B cell (primary cell): ENCODE results near the gene ACOT11. TPM values are rescaled to one million over a fixed set of nuclear protein-coding genes. Genes with fewer than 3 reads are reported as not detected.

Experiments used
- ATAC-seq: fragments of 200-7000 bp; cut with Tn5 transposase; one replicate; pipeline ENCODE4 v1.10.0; 2021; ENCODE audit warnings: low read depth, mild to moderate bottlenecking, moderate number of reproducible peaks, moderate library complexity
- CTCF ChIA-PET: fragments of 350-600 bp; sonication (Branson Sonifier 250); formaldehyde crosslinking; loops from one replicate; lab custom pipeline; 2021; ENCODE audit warnings: antibody characterized with exemption, inconsistent platforms; lab: Charles Lee
- POLR2A ChIA-PET: fragments of 350-600 bp; sonication (Branson Sonifier 250); formaldehyde crosslinking; loops from one replicate; lab custom pipeline; 2021; ENCODE audit warnings: antibody characterized with exemption; lab: Charles Lee
- DNase-seq: peaks from one replicate; pipeline ENCODE4 v3.0.0; 2013
- H2AFZ ChIP-seq: 2 replicates; pipeline ENCODE4 v1.6.1; 2012; ENCODE audit warnings: mild to moderate bottlenecking, low read depth, low read length; ENCODE audit not compliant: insufficient read depth, poor library complexity, severe bottlenecking
- H3K27ac ChIP-seq, 2 donors: 1 replicate in 1 of 2; 2 replicates in 1 of 2; pipeline ENCODE4 v1.5.1; 2012 to 2013; ENCODE audit warnings: low read length in 2 of 2, mild to moderate bottlenecking in 2 of 2, moderate library complexity in 1 of 2
- H3K27me3 ChIP-seq, 4 experiments: fragments of 200-600 bp in 1 of 4; sonication (generic) in 1 of 4; replicated peaks in 1 of 4; 1 replicate in 2 of 4; 2 replicates in 2 of 4; pipeline versions ENCODE4 v1.6.1 to v1.7.0; 2013 to 2016; ENCODE audit warnings: low read length in 3 of 4, mild to moderate bottlenecking in 2 of 4, mixed read lengths in 1 of 4, moderate library complexity in 1 of 4; ENCODE audit not compliant: insufficient read depth in 4 of 4, control insufficient read depth in 3 of 4; ENCODE audit errors: control extremely low read depth in 1 of 4
- H3K36me3 ChIP-seq, 2 experiments: replicated peaks in 1 of 2; 1 replicate in 1 of 2; 2 replicates in 1 of 2; pipeline versions ENCODE4 v1.6.1 to v1.7.1; 2013; ENCODE audit warnings: low read length in 1 of 2; ENCODE audit not compliant: insufficient read depth in 2 of 2, control insufficient read depth in 1 of 2; ENCODE audit errors: control extremely low read depth in 1 of 2, extremely low read depth in 1 of 2
- H3K4me1 ChIP-seq, 2 donors: fragments of 200-600 bp in 1 of 2; sonication (generic) in 1 of 2; 1 replicate in 1 of 2; 2 replicates in 1 of 2; pipeline versions ENCODE4 v1.5.1 to v1.6.1; 2013 to 2017; ENCODE audit warnings: low read length in 2 of 2; ENCODE audit not compliant: control insufficient read depth in 2 of 2, insufficient read depth in 2 of 2
- H3K4me2 ChIP-seq: replicated peaks from 2 replicates; pipeline ENCODE3; 2012; ENCODE audit warnings: mild to moderate bottlenecking, low read depth, low read length; ENCODE audit not compliant: poor library complexity, severe bottlenecking
- H3K4me3 ChIP-seq, 5 experiments: fragments of 200-600 bp in 1 of 5; sonication (generic) in 1 of 5; 1 replicate in 3 of 5; 2 replicates in 2 of 5; pipeline versions ENCODE4 v1.5.1 to v1.7.0; 2011 to 2016; ENCODE audit warnings: low read length in 4 of 5, mild to moderate bottlenecking in 4 of 5, low read depth in 2 of 5, control low read depth in 1 of 5, moderate library complexity in 1 of 5; ENCODE audit not compliant: insufficient read depth in 1 of 5; ENCODE audit errors: control extremely low read depth in 1 of 5, extremely low read depth in 1 of 5
- H3K79me2 ChIP-seq: fragments of 200-600 bp; sonication (generic); one replicate; pipeline ENCODE4 v1.6.0; 2016; ENCODE audit warnings: low read length; ENCODE audit not compliant: control insufficient read depth, insufficient read depth
- H3K9ac ChIP-seq: fragments of 200-600 bp; sonication (generic); 2 replicates; pipeline ENCODE4 v1.6.1; 2017; ENCODE audit warnings: mild to moderate bottlenecking, low read length, moderate library complexity
- H3K9me3 ChIP-seq, 3 donors: one replicate each; pipeline versions ENCODE4 v1.6.1 to v1.7.1; 2013; ENCODE audit warnings: low read length in 2 of 3; ENCODE audit not compliant: control insufficient read depth in 2 of 3, insufficient read depth in 1 of 3; ENCODE audit errors: control extremely low read depth in 1 of 3
- H4K20me1 ChIP-seq: 2 replicates; pipeline ENCODE4 v1.6.0; 2012; ENCODE audit warnings: mild to moderate bottlenecking, low read length; ENCODE audit not compliant: insufficient read depth, control insufficient read depth, poor library complexity, severe bottlenecking
- H3K27ac Mint-ChIP-seq: one replicate; pipeline ENCODE4 v1.8.0; 2021; ENCODE audit warnings: mixed read lengths
- H3K27me3 Mint-ChIP-seq: one replicate; pipeline ENCODE4 v1.8.0; 2021; ENCODE audit warnings: mixed read lengths
- H3K4me1 Mint-ChIP-seq: one replicate; pipeline ENCODE4 v1.8.0; 2021; ENCODE audit warnings: mixed read lengths
- H3K4me3 Mint-ChIP-seq: one replicate; pipeline ENCODE4 v1.8.0; 2021; ENCODE audit warnings: mixed read lengths
- H3K9me3 Mint-ChIP-seq: one replicate; pipeline ENCODE4 v1.8.0; 2022; ENCODE audit warnings: mixed read lengths; ENCODE audit not compliant: insufficient read depth
- CTCF ChIP-seq: fragments of 200-600 bp; IDR thresholded peaks from one replicate; pipeline ENCODE4 v1.8.0; 2022; ENCODE audit warnings: antibody characterized with exemption, mild to moderate bottlenecking
- EZH2 ChIP-seq: IDR thresholded peaks from 2 replicates; pipeline ENCODE4 v1.6.1; 2012; ENCODE audit warnings: borderline replicate concordance, low read depth, mild to moderate bottlenecking, moderate library complexity, low read length; ENCODE audit not compliant: insufficient read depth, poor library complexity, severe bottlenecking
- WGBS: methylation state at CpG from one replicate; pipeline ENCODE4 v1.1.5; 2013; ENCODE audit warnings: missing lambda C conversion rate; ENCODE audit not compliant: insufficient coverage; 5-methylcytosine and 5-hydroxymethylcytosine counted together
- intact Hi-C: fragments of 100-400 bp; cut with micrococcal nuclease; formaldehyde crosslinking; loops from one replicate; pipeline ENCODE4 v1.10.0; 2022
- polyA plus RNA-seq: library from polyadenylated mRNA; depleted of rRNA; stranded (reverse); fragments of >200 nt; gene quantifications from 2 replicates; pipeline ENCODE4 v1.2.3, GENCODE V29; 2012
- total RNA-seq, 2 donors: library from RNA; stranded (reverse); fragments of 120-200 nt in 1 of 2; gene quantifications; 1 replicate in 1 of 2; 2 replicates in 1 of 2; pipeline versions ENCODE4 v1.2.3 to v1.2.4, GENCODE V29; 2013 to 2022

ACOT11 gene
- total and polyA plus RNA-seq, 2 donors (not counting 1 experiment from before 2014, with no cell fraction given): 0.03 to 0.07 TPM

- intact Hi-C loops: no loop called here
- WGBS: 73% methylated on average over 2 of the region's 4 CpGs
- ChIA-PET POLR2A (no interaction called here), CTCF (no interaction called here)
- no peak for DNase-seq
- no peak overlapping the region for H3K4me3 Mint-ChIP-seq
- no peak overlapping the region for H3K9ac ChIP-seq
- no peak overlapping the region for H3K27ac Mint-ChIP-seq
- H3K4me1 Mint-ChIP-seq: no peaks in the 10 kb centered on the region
- H4K20me1 ChIP-seq: no peaks in the 10 kb centered on the region
- H3K4me2 ChIP-seq: no peak overlapping the region
- peaks cover 17% of the 10 kb centered on the region for H3K27me3 Mint-ChIP-seq
- no peaks in the 10 kb centered on the region for H3K36me3 ChIP-seq
- peaks cover 0 to 19% (median 15%) of the 10 kb centered on the region in 3 donors for H3K9me3 ChIP-seq
- no peak for TF ChIP-seq CTCF
- no peak for TF ChIP-seq EZH2
- no peak overlapping the region for H2AFZ ChIP-seq
- H3K27ac ChIP-seq: no peak overlapping the region
- H3K9me3 Mint-ChIP-seq: peaks cover 6% of the 10 kb centered on the region
- H3K4me3 ChIP-seq: no peak overlapping the region
- H3K79me2 ChIP-seq: no peaks in the 10 kb centered on the region
- no peak for ATAC-seq
- H3K4me1 ChIP-seq: no peaks in the 10 kb centered on the region
- no peaks in the 10 kb centered on the region for H3K27me3 ChIP-seq
Measured at GRCh38 chr1:54640361-54640760, 92.3 kb downstream of the ACOT11 start.

GRCh38 chr1:54640863-54641836 is 93.1 kb downstream of the ACOT11 start, which contains the start of gene MROH7:
Gene MROH7 (plus strand): TSS chr1:54641786. CDS start chr1:54652927, 11,141 bp downstream.
- ChIA-PET CTCF (no interaction called here), POLR2A (no interaction called here)
- Mint-ChIP-seq H3K4me1 (no peaks in the 10 kb centered on the region), H3K4me3 (no peak within 1 kb of the TSS), H3K27ac (no peak within 1 kb of the TSS), H3K9me3 (peaks cover 6% of the 10 kb centered on the region), H3K27me3 (peaks cover 15% of the 10 kb centered on the region)
- no peaks in the 10 kb centered on the region for H3K36me3 ChIP-seq
- H3K4me2 ChIP-seq: no peak within 1 kb of the TSS
- H3K4me3 ChIP-seq: no peak within 1 kb of the TSS
- 89% methylated on average over 3 of the region's 8 CpGs for WGBS
- no peak for ATAC-seq
- H3K9me3 ChIP-seq: peaks cover 0 to 22% (median 15%) of the 10 kb centered on the region in 3 donors
- no peak within 1 kb of the TSS for H3K27ac ChIP-seq
- no peak for DNase-seq
- no peak for TF ChIP-seq EZH2
- TF ChIP-seq CTCF: no peak
- H3K27me3 ChIP-seq: no peaks in the 10 kb centered on the region
- H3K79me2 ChIP-seq: no peaks in the 10 kb centered on the region
- H3K4me1 ChIP-seq: no peaks in the 10 kb centered on the region
- no peaks in the 10 kb centered on the region for H4K20me1 ChIP-seq
- intact Hi-C loops: no loop called here
- H3K9ac ChIP-seq: no peak within 1 kb of the TSS
- no peak within 1 kb of the TSS for H2AFZ ChIP-seq
